Muscle layer of duodenum (tissue), 2 donors: Measurements from ENCODE around the gene KIF3A.

Experiments
- H3K27ac ChIP-seq: one replicate; pipeline ENCODE4 v1.7.0; 2013; ENCODE audit warnings: mild to moderate bottlenecking, low read length
- H3K27me3 ChIP-seq: one replicate; pipeline ENCODE4 v1.7.0; 2013; ENCODE audit warnings: low read depth, mild to moderate bottlenecking, control low read depth, low read length
- H3K36me3 ChIP-seq, 2 donors: one replicate each; pipeline ENCODE4 v1.7.0; 2013; ENCODE audit warnings: low read length in 2 of 2, control low read depth in 1 of 2, mild to moderate bottlenecking in 1 of 2; ENCODE audit not compliant: insufficient read depth in 2 of 2, control insufficient read depth in 1 of 2
- H3K4me1 ChIP-seq, 2 donors: one replicate each; pipeline ENCODE4 v1.7.0; 2013; ENCODE audit warnings: low read length in 2 of 2, mild to moderate bottlenecking in 2 of 2, control low read depth in 1 of 2, moderate library complexity in 1 of 2; ENCODE audit not compliant: insufficient read depth in 2 of 2, control insufficient read depth in 1 of 2
- H3K4me3 ChIP-seq, 2 donors: one replicate each; pipeline ENCODE4 v1.7.0; 2013; ENCODE audit warnings: low read length in 2 of 2, low read depth in 1 of 2, mild to moderate bottlenecking in 1 of 2
- H3K9me3 ChIP-seq, 2 donors: one replicate each; pipeline ENCODE4 v1.7.0; 2013; ENCODE audit warnings: low read length in 2 of 2, control low read depth in 1 of 2, mild to moderate bottlenecking in 1 of 2; ENCODE audit not compliant: control insufficient read depth in 1 of 2
- donor health status: healthy.

The KIF3A gene

GRCh38 chr5:132736853-132737833, at the start of gene KIF3A:
Gene KIF3A, minus strand, starts transcription at chr5:132737546. Its CDS starts 127 bp downstream, at chr5:132737419.
- Histone ChIP-seq H3K27ac (no peak within 1 kb of the TSS), H3K4me3 (peak within 1 kb of the TSS; percentile 69 to 99), H3K36me3 (no peaks in the 10 kb centered on the region), H3K4me1 (peaks cover 0 to 13% of the 10 kb centered on the region in 2 donors), H3K9me3 (no peaks in the 10 kb centered on the region), H3K27me3 (peaks cover 4% of the 10 kb centered on the region)

GRCh38 chr5:132787076-132787475, 49.7 kb upstream of the KIF3A start:
- Histone ChIP-seq H3K27ac (no peak overlapping the region), H3K9me3 (no peaks in the 10 kb centered on the region), H3K36me3 (no peaks in the 10 kb centered on the region), H3K27me3 (no peaks in the 10 kb centered on the region), H3K4me3 (no peak overlapping the region), H3K4me1 (no peaks in the 10 kb centered on the region)

- Histone ChIP-seq H3K36me3 (no peaks in the 10 kb centered on the region), H3K4me1 (no peaks in the 10 kb centered on the region), H3K4me3 (no peak overlapping the region), H3K27ac (no peak overlapping the region), H3K9me3 (no peaks in the 10 kb centered on the region), H3K27me3 (no peaks in the 10 kb centered on the region)
These were observed 48.5 kb upstream of the KIF3A start for GRCh38 chr5:132785864-132786263.

GRCh38 chr5:132785365-132785764, 48.0 kb upstream of the KIF3A start:
- H3K9me3 ChIP-seq = no peaks in the 10 kb centered on the region
- H3K4me1 ChIP-seq = no peaks in the 10 kb centered on the region
- no peaks in the 10 kb centered on the region for H3K36me3 ChIP-seq
- H3K27ac ChIP-seq = no peak overlapping the region
- H3K4me3 ChIP-seq = no peak overlapping the region
- H3K27me3 ChIP-seq = no peaks in the 10 kb centered on the region

GRCh38 chr5:132782101-132782500, 44.8 kb upstream of the KIF3A start:
- no peaks in the 10 kb centered on the region for H3K36me3 ChIP-seq
- no peak overlapping the region for H3K4me3 ChIP-seq
- peaks cover 5 to 8% of the 10 kb centered on the region in 2 donors for H3K4me1 ChIP-seq
- H3K27ac ChIP-seq = no peak overlapping the region
- no peaks in the 10 kb centered on the region for H3K27me3 ChIP-seq
- no peaks in the 10 kb centered on the region for H3K9me3 ChIP-seq

- H3K4me3 ChIP-seq = no peak overlapping the region
- H3K9me3 ChIP-seq = no peaks in the 10 kb centered on the region
- no peaks in the 10 kb centered on the region for H3K27me3 ChIP-seq
- H3K4me1 ChIP-seq = peaks cover 5 to 8% of the 10 kb centered on the region in 2 donors
- H3K36me3 ChIP-seq = no peaks in the 10 kb centered on the region
- H3K27ac ChIP-seq = no peak overlapping the region
These were observed 43.7 kb upstream of the KIF3A start for GRCh38 chr5:132781029-132781428.

GRCh38 chr5:132780577-132780976, 43.2 kb upstream of the KIF3A start:
- Histone ChIP-seq H3K36me3 (no peaks in the 10 kb centered on the region), H3K27ac (no peak overlapping the region), H3K4me3 (no peak overlapping the region), H3K9me3 (no peaks in the 10 kb centered on the region), H3K27me3 (no peaks in the 10 kb centered on the region), H3K4me1 (peaks cover 9 to 10% of the 10 kb centered on the region in 2 donors)

GRCh38 chr5:132779961-132780360, 42.6 kb upstream of the KIF3A start:
- Histone ChIP-seq H3K4me3 (no peak overlapping the region), H3K27ac (no peak overlapping the region)

GRCh38 chr5:132778856-132779255, 41.5 kb upstream of the KIF3A start:
- Histone ChIP-seq H3K4me1 (peaks cover 15 to 22% of the 10 kb centered on the region in 2 donors), H3K9me3 (no peaks in the 10 kb centered on the region), H3K27ac (no peak overlapping the region)

More at GRCh38 chr5:132779961-132780360, 42.6 kb upstream of the KIF3A start:
- H3K4me1 ChIP-seq = peaks cover 14 to 15% of the 10 kb centered on the region in 2 donors
- no peaks in the 10 kb centered on the region for H3K9me3 ChIP-seq
- H3K27me3 ChIP-seq = no peaks in the 10 kb centered on the region
- no peaks in the 10 kb centered on the region for H3K36me3 ChIP-seq

GRCh38 chr5:132778129-132778528, 40.8 kb upstream of the KIF3A start:
- H3K9me3 ChIP-seq = no peaks in the 10 kb centered on the region
- H3K27ac ChIP-seq = no peak overlapping the region
- peaks cover 15 to 22% of the 10 kb centered on the region in 2 donors for H3K4me1 ChIP-seq
- H3K4me3 ChIP-seq = peak overlapping the region; percentile 76 to 88
- H3K27me3 ChIP-seq = no peaks in the 10 kb centered on the region
- no peaks in the 10 kb centered on the region for H3K36me3 ChIP-seq

More at GRCh38 chr5:132778856-132779255, 41.5 kb upstream of the KIF3A start:
- Histone ChIP-seq H3K4me3 (no peak overlapping the region), H3K27me3 (no peaks in the 10 kb centered on the region), H3K36me3 (no peaks in the 10 kb centered on the region)

GRCh38 chr5:132777209-132778069, 40.1 kb upstream of the KIF3A start, which contains the start of gene SEPTIN8:
Gene SEPTIN8, minus strand, starts transcription at chr5:132777239. Its CDS starts 102 bp downstream, at chr5:132777137.
- H3K4me1 ChIP-seq = peaks cover 15 to 22% of the 10 kb centered on the region in 2 donors
- H3K36me3 ChIP-seq = no peaks in the 10 kb centered on the region
- H3K27ac ChIP-seq = peak within 1 kb of the TSS; percentile 60
- H3K4me3 ChIP-seq = peak within 1 kb of the TSS; percentile 76 to 88
- H3K9me3 ChIP-seq = no peaks in the 10 kb centered on the region
- H3K27me3 ChIP-seq = no peaks in the 10 kb centered on the region
